Vagina (tissue), 2 donors: ENCODE measurements around the gene EML1.

Source experiments
- POLR2A ChIP-seq, 2 donors: fragments of 450-650 bp; IDR thresholded peaks; one replicate each; pipeline ENCODE4 v1.6.1; 2017; ENCODE audit warnings: antibody characterized with exemption in 2 of 2, mild to moderate bottlenecking in 2 of 2, moderate library complexity in 2 of 2
- POLR2AphosphoS5 ChIP-seq, 2 donors: sonication (generic); formaldehyde crosslinking; IDR thresholded peaks; one replicate each; pipeline ENCODE4 v1.9.0; 2017; ENCODE audit warnings: antibody characterized with exemption in 2 of 2, mild to moderate bottlenecking in 2 of 2, low read depth in 1 of 2; ENCODE audit not compliant: insufficient read depth in 1 of 2
- TF ChIP-seq, protein P1 (sequence below), 3 experiments: fragments of 450-650 bp in 2 of 3; fragments of 200-600 bp in 1 of 3; sonication (generic) in 1 of 3; IDR thresholded peaks; one replicate each; pipeline ENCODE4 v1.5.1; 2017 to 2019; ENCODE audit warnings: antibody characterized with exemption in 3 of 3, mild to moderate bottlenecking in 2 of 3, moderate library complexity in 2 of 3

DNA sequence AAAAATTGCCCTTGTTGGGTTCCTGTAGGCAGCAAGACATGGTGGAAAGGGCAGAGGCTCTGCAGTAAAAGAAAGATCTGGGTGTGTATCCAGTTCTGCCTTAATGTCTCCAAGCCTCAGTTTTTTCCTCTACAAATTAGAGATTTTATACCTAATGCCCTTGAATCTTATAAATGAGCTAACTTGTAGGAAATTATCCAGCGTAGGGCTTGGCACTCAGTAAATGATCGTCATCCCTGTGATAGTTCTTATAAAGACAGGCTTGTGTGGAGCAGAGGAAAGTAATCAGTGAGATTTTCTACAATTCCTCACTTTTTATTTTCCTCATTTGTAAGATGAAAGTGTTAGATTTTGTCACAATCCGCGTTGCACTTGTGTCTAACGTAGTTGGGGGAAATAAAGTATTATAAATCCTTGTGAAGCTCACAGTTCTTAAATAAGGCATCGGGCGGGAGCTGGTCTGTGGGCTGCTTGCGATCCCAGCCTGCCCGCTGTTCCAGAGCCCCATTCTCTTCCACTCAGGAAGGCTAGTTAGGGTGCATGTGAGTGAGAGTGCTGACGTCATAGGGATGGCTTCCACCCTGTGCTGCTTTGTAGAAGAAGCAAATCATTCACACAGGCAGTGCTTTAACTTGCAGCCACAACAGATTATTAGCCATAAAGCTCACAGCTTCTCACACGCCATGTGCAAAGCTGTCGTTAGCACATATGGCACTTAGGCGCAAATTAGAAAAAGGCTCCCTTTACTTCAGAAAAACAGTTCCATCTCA lies 87.6 kb downstream of the EML1 start:
- TF ChIP-seq, protein P1, sequence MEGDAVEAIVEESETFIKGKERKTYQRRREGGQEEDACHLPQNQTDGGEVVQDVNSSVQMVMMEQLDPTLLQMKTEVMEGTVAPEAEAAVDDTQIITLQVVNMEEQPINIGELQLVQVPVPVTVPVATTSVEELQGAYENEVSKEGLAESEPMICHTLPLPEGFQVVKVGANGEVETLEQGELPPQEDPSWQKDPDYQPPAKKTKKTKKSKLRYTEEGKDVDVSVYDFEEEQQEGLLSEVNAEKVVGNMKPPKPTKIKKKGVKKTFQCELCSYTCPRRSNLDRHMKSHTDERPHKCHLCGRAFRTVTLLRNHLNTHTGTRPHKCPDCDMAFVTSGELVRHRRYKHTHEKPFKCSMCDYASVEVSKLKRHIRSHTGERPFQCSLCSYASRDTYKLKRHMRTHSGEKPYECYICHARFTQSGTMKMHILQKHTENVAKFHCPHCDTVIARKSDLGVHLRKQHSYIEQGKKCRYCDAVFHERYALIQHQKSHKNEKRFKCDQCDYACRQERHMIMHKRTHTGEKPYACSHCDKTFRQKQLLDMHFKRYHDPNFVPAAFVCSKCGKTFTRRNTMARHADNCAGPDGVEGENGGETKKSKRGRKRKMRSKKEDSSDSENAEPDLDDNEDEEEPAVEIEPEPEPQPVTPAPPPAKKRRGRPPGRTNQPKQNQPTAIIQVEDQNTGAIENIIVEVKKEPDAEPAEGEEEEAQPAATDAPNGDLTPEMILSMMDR (IDR thresholded peaks at IDR 0.05), result no peak
- TF ChIP-seq POLR2AphosphoS5 (IDR thresholded peaks at IDR 0.05; ENCODE audit: insufficient read depth in 1 of 2, low read depth in 1 of 2) (no peak), POLR2A (IDR thresholded peaks at IDR 0.05) (no peak)
